ENCODE measurements around the gene RAB29.

The RAB29 gene

GRCh38 chr1:205719762-205720161, 55.5 kb downstream of the RAB29 start:
- no peak for DNase-seq

GRCh38 chr1:205719015-205719414, 56.3 kb downstream of the RAB29 start:
- no peak for DNase-seq
